GM12801 (cell line): Measurements from ENCODE around the gene USP44.

ENCODE experiments used
- CTCF ChIP-seq: IDR thresholded peaks from one replicate; pipeline ENCODE4 v1.5.1; 2011; ENCODE audit warnings: control low read depth; ENCODE audit not compliant: insufficient read length; ENCODE audit errors: extremely low read depth

USP44 gene

GRCh38 chr12:95518944-95519343 lies 32.3 kb downstream of the USP44 start:
- TF ChIP-seq CTCF = no peak

GRCh38 chr12:95517246-95517645 lies 34.0 kb downstream of the USP44 start:
- TF ChIP-seq CTCF = no peak

GRCh38 chr12:95516757-95517156 lies 34.5 kb downstream of the USP44 start:
- TF ChIP-seq CTCF = no peak

GRCh38 chr12:95515197-95515596 lies 36.1 kb downstream of the USP44 start:
- no peak for TF ChIP-seq CTCF

- TF ChIP-seq CTCF = no peak
Measured at GRCh38 chr12:95513599-95513998, 37.7 kb downstream of the USP44 start.

- no peak for TF ChIP-seq CTCF
Measured at GRCh38 chr12:95511977-95512376, 39.3 kb downstream of the USP44 start.

GRCh38 chr12:95509300-95509699 lies 42.0 kb downstream of the USP44 start:
- TF ChIP-seq CTCF = no peak

- no peak for TF ChIP-seq CTCF
Measured at GRCh38 chr12:95506707-95507523, 44.4 kb downstream of the USP44 start.
